NCI-H2196 (cell line): ENCODE results near the gene GTSE1.

Experiments used
- DNase-seq: peaks from one replicate; lab custom pipeline; 2025; ENCODE audit not compliant: unreplicated experiment; lab: John Stamatoyannopoulos, UW

GTSE1 gene

DNA sequence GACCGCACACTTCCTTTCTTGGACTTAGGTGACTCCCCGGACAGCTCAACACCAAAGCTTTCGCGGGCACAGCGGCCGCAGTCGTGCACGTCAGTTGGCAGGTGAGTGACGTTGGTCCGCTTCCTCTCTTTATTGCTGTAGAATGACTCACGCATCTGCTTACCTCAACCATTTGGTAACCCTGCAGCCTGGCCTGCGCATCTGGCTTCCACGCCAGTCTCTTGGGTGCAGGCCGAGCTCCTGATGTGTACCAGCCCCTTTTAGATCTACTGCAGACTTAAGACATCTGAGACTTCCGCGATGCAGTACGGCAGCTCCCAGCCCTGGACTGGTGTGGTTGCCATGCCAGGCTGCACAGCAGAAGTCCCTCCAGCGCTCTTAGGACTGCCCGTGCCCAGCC is 26.5 kb downstream of the GTSE1 start:
- DNase-seq, result no peak

DNA sequence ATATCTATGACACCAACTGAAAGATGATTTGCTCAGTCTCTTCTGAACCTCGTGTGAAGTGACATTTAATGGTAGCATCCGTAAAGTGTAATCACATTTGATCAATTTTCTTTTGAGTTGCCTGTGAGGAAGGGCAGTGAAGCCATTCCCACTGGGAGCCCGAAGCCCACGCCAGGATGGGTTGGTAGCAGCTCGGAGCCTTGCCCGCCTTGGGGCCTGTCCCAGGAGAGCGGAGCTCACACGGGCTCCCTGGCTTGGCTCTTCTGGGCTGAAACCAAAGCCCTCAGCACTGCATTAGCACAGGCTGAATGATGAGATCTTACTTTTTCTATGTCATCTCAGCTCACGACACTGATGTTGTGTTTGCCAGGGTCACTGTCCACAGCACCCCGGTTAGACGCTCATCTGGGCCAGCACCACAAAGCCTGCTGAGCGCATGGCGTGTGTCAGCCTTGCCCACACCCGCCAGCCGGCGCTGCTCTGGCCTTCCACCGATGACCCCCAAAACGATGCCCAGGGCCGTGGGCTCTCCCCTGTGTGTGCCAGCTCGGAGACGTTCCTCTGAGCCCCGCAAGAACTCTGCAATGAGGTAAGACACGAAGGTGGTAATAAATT is 29.5 kb downstream of the GTSE1 start:
- no peak for DNase-seq

DNA sequence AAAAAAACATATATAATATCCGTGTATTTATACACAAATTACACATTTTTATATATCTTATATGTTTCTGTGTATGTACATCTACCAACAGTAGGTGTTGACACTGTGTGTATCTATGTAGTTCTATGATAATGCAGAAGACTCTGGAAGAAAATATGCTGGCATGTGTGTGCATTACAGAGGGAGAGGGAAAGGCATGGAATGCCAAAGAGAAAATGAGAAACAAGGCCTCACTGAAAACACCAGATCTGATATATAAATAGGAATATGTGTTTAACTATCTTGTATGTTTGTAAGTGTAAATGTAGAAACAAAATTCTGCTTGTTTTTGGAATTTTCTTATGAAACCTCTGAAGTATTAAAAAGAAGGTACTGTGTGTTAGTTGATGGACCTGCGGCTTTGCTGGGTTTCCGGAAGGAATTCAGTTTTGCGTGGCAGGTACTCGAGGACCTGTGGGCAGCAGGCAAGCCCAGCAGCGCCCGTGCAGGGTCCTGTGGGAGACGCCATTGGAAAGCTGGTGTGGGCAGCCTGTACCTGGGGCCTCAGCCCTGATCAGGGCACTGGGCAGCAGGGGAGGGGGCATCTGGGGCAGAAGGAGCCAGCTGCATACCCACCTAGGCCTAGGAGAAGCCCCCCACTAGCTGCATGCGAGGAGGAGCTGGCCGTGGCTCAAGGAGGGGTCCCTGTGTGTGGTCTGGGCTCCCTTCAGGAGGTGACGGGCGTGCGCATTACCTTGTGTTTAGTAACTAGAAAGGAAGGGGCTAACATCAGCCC is 31.2 kb downstream of the GTSE1 start:
- DNase-seq, result no peak

DNA sequence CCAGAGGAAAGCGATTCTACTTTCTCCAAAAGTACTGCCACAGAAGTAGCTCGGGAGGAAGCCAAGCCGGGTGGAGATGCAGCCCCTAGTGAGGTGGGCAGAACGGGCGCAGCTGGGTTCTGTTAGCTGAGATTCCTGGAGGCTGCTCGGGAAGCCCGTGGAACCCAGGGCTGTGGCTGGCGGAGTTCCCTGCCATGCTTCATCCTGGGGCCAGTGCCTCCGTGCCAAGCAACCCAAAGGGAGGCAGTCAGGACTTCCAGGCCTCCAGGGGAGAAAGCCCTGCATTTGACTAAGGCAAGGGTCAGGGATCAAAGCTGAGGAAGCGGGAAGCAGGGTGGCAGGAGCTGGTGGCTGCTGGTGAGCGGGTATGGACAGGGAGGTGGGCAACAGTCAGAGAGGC is 32.1 kb downstream of the GTSE1 start:
- no peak for DNase-seq

DNA sequence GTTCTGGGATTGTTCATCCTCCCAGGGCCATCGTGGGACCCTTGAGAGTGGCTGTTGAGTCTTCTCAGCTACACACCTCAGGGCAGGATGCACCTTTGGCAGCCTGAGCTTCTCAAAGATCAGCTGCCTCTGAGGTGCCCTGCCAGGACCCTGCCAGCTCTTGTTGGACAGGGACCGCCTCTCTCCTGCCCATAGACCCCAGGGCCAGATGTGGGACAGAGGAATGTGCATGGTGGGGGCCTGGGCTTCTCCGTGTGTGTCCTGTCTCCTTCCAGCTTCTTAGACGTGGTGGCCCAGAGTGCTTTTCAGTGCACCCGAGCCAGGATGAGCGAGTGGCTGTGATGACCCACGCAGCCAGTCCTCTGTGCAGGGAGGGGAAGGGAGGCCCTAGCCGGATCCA is 32.9 kb downstream of the GTSE1 start:
- DNase-seq, result no peak

DNA sequence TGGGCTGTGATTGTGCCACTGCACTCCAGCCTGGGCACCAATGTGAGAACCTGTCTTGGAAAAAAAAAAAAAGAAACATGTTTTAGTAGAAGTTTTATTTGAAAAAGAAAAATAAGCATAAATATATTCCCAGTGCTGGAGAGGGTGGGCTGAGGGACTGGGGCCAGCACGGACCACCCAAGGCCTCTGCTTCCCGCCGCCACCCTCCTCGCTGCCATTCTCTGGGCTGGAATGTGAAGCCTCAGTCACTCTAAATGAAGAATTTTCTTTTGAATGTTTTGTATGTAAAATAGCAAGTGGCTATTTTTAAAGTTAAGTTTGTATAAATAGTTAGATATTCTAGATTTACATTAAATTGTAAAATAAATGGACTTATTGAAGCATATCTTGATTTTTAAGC is 33.8 kb downstream of the GTSE1 start:
- DNase-seq, result no peak

DNA sequence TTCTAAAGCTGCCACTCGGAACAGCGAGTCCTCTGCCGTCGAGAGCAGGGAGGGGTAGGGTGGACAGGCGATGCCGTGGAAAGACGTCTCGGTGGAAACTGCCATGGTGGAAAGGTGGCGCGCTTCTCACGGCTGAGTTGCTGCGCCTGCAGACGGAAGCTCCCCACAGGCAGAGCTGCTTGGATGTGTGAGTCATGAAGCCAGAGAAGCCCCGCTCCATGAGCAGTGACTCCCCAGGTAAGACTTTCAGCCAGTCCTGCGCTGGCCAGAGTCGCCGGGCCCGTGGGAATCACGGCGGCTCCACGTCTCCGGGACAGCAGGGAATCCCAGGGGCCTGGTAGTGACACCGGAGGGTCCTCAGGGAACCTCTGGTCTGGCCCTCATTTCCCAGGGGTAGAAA is 34.8 kb downstream of the GTSE1 start:
- DNase-seq, result no peak

DNA sequence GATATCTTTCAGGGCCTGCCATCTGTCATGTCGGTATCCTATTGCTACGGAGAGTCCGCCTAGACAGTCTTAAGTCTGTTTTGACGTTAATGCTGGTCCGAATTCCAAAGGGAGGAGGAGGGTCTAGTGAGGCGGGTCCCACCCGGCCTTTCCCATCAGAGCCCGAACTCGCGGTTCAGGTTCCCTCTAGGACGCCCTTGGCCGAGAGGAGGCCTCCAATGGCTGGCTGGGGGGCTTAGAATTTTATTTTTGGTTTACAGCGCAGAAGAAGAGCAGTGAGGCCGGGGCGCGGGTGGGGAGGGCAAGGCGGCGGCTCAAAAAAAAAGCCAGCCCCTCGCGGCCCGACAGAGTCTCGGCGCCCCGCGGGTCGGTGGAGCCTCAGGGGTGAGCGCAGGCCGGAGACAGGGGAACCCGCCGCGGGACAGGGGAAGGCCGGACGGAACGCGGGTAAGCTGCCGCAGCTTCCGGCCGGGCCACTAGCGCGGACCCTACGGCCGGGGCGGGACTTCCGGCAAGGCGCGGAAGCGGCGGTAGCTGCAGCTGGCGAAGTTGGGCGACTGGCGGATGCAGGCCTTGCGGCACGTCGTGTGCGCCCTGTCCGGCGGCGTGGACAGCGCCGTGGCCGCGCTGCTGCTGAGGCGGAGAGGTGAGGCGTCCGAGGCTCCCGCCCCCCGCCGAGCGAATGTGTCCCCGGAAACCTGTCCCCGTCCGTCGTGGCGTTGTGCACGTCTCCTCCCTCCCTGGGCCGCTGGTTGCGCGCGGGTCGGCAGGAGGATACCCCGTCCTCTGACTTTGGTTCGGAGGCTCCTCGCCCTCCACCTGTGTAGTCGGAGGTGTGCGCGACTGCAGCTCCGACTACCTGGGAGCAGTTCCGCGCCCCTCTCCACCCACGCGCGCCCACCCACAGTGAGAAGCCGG is 38.8 kb downstream of the GTSE1 start, which contains the start of gene TRMU:
Gene TRMU, plus strand, starts transcription at position 514 of the 918 bp plus-strand sequence. Its CDS starts 51 bp downstream, at position 565.
- DNase-seq, result peak; percentile 87

DNA sequence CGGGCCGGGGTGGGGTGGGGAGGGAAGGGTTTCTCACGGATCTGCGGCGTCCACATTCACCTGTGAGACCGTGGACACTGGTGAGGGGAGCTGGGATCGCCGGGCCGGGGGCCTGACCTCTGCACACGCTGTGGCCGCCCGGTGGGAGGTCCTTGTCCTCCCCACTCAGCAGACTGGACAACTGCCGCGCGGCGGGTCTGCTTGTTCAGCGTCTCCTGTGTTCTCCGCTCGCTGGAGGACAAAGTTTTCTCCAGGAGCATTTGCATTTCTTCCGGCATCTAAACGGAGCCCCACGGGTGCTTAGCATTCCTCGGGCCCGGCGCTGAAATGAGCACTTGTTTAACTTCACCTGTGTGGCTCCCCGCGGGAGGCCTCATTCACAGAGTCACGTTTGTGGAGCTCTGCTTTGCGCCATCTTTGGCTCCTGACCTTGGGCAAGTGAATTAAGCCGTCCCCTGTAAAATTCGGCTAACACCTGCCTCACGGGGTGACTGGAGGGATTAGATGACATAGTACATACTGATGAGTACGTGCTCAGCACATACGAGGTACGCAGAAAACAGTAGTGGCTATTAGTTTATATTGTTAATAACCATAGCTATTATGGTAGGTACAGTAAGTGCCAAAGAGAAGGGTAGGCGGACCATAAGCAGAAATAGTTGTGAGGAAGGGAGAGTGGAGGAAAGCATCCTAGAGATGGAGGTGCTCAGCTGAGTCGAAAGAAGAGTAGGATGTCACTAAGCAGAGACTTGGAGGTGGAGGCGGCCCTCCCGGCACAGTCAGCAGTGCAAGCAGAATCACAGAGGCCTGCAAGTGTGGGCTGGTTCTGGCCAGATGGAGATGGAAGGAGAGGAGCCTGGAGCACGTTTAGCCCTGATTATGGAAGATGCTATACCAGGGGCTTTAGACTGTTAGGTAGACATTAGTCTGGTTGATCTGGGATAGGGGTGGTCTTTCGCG is 39.7 kb downstream of the GTSE1 start:
- no peak for DNase-seq

DNA sequence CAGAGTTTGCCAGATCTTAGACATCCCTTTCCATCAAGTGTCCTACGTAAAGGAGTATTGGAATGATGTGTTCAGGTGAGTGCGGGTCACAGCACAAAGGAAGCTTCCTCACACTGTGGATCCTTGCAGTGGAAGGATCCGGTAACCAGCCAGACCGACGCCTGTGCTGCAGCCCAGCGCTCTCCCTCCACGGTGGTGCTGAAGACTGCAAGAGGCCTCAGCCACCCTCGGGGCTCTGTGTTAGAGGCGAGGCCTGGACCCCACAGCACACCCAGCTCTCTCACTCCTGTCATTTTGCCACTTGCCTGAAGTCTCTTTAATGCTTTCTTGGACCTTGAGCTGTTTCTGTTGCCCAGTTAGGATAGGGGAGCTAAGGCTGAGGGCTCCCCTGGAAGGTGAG is 41.2 kb downstream of the GTSE1 start:
- no peak for DNase-seq

DNA sequence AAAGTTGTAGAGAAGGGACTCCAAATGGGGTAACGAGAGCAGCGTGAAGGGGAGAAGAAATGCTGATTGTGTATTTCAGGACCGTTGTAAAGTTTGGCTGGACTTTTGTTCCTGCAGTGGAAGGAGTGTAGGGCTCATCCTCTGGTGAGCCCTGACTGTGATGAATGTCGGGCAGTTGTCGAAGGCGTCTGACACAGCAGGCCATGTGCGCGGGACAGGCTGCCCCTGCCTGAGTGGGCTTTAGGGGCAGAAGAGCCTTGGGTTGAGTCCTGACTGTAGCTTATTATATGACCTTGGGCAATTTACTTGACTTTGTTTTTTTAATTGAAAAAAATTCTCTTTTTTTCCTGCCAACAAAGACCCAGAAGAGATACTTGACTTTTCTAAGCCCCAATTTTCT is 42.0 kb downstream of the GTSE1 start:
- DNase-seq, result no peak

DNA sequence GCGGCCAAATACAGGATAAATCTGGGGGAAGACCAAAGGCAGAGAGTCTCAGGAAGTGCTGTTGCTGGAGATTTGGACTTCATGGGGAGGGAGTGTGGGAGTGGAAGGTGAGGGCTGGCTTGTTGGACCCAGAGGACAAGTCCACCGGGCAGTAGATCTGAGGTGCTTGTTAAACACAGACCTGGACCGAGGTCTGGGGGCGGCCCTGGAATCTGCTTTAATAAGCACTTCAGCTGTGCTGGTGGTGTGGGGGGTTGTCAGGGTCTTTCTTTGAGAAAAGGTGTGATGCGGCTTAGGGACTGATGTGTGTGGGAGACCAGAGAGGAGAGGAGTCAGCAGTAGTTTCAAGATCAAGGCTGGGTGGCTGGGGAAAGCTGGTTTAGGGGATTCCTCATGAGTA is 43.3 kb downstream of the GTSE1 start:
- no peak for DNase-seq

DNA sequence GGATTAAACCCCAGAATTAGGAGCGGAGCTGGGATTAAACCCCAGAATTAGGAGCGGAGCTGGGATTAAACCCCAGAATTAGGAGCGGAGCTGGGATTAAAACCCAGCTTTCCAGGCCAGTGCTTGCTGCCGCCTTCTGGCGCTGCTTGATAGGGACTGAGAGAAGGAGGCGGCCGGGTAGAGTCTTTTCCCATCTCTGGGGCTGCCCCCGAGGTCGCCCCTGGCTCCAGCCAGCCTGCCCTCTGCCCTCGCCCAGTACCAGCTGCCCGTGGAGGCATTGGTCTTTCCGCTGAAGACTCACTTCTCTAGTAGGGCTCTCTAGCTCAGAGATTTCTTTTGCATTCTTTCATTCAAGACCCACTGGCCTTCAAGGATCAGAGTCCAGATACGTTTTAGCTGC is 44.0 kb downstream of the GTSE1 start:
- no peak for DNase-seq

DNA sequence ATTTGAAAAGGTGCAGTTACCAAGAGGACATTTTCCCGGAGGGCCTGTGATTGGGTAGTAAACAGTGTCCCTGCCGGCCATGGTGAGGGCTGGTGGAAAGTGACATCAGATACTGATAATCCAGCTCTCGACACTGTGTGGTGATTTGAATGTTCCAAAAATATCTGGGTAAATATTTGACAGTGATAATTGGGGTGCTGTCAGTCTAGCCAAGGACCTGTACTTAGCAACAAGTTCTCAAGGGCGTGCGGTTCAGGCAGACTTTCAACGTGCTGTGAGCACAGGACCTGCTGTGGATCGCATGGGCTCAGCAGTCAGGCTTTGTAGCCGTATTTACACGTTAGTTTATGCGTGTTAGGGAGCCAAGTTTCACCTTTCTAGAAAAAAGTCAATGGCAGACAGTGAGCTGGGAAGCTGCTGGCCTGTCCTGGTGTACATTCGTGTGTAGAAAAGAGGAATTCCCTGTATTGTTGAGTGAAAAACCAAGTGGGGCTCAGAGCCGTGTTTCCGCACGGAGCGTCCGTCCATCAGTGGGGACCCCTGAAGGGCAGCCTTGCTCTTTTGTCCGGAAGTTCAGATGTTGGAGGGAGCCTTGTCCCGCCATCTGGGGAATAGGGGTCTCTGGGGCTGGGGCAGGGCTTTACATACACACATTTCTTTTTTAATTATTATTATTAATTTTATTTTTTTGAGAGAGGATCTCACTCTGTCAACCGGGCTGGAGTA is 50.2 kb downstream of the GTSE1 start:
- no peak for DNase-seq

DNA sequence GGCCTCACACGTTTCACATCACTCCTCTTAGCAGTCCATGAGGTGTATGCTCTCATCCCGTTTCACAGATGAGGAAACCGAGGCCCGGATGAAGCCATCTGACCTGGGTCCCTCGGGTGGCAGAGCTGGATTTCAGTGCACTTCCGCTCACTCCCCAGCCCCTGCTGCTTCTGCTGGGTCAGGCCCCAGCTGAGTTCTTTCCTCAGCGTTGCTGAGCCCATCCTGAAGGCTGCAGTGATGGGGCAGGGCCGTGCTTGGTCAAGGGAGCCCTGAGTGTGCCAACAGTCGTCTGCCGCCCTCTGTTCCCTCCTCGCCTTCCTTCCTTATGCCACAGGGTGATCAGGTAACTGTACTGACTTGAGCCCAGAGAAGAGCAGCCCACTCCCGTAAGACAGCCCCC is 51.0 kb downstream of the GTSE1 start:
- DNase-seq, result no peak

DNA sequence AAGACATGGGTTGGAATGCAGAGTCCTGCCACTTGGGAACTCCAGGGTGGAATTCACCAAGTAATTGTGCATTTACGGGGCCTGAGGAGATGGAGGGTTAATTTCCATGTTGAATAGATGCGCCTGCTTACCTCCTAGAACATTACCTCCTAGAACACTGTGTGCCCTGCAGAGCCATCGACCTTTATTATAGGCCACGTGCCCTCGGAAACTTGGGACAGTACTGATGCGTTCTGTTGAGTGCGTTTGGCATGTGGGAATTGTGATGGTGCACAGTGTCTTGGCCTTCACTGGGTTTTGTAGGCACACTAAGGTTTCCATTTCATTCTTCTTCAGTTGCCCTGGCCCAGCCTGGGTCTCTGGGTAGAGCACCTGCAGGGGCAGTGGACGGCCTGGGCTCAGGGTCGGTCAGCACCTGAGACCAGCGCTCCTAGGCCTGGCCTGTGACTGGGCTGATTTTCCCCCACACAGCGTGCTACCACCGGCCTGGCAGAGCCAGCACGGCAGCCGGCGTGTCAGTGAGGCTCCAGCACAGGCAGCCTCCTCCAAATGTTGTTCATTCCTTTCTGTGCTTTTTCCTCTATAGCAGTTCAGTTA is 51.5 kb downstream of the GTSE1 start:
- DNase-seq, result no peak

DNA sequence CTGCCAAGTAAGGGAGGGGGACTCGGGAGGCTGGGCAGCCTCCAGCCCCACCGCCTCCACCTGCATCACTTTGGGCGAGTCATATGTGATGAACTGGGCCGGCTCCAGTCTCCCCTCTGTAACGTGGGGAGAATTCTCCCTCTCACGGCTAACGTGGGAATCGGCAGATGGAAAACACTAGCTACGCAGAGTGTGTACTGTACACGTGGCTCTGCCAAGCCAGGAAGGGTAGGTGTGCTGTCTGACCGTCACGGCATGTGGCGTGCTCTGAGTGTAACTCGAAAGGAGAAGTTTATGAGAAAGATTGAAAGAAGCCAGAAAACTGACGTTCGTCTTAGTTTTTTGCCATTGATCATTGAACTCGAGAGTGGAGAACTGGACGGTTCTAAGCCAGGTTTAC is 52.6 kb downstream of the GTSE1 start:
- DNase-seq, result no peak

DNA sequence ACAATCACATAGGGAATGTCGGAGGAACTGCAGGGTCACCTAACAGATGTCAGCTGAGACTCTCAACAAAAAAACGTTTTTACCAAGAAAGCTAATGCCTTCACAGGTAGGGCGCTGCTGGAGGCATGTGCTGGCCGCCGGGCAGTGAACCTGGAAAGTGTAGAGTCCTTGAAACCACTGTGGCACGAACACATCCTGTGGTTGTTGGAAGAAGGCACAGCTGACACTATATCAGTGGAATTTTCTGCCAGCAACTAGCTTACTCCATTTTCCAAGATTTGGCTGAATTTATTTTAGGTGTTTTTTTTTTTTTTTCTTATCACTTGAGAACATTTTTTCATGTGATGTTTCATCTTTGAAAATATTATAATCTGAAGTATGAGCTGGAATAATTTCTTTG is 53.0 kb downstream of the GTSE1 start:
- DNase-seq, result no peak

DNA sequence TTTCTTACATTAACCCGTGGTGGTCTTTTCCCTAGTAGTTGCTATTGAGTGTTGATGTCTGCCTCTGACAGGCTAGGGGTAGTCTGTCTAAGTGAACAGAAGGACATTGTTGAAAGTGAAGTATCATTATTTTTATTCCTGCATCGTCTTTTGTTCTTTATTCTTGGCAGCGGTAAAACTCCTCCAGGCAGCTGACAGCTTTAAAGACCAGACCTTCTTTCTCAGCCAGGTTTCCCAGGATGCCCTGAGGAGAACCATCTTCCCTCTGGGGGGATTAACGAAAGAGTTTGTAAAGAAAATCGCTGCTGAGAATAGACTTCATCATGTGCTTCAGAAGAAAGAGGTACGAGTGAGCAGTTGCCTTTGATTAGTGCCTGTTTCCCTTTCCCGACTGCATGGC is 53.5 kb downstream of the GTSE1 start:
- no peak for DNase-seq

DNA sequence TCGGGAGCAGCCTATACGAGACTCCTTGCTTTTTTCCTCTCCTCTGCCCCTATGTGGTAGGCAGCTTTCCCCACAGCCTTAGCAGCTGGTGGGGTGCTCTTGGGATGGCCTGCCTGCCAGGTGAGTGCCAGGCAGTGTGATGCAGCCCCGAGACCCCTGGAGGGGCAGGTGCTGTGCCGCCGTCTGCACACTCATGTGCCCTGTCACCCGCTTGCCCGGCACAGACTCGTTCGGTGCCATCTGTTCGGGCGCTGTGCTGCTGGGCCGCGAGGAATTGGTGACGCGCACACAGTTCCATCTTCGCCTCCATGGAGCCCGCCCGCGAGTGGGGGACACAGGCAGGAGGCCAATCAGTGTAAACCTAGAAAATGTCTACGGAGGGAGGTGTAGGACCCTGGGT is 54.0 kb downstream of the GTSE1 start:
- DNase-seq, result no peak
